Anterior cingulate cortex (tissue), 58 donors: Measurements from ENCODE around the gene CLEC4G.
"Not testable (repeated sequence)": the region's sequence is repeated elsewhere in the genome, so short reads cannot be mapped to it uniquely, and the experiment has no call there.

Source experiments
- DNase-seq, 58 donors: peaks; one replicate each; lab custom pipeline; 2025; lab: John Stamatoyannopoulos, UW

The CLEC4G gene, protein sequence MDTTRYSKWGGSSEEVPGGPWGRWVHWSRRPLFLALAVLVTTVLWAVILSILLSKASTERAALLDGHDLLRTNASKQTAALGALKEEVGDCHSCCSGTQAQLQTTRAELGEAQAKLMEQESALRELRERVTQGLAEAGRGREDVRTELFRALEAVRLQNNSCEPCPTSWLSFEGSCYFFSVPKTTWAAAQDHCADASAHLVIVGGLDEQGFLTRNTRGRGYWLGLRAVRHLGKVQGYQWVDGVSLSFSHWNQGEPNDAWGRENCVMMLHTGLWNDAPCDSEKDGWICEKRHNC

DNA sequence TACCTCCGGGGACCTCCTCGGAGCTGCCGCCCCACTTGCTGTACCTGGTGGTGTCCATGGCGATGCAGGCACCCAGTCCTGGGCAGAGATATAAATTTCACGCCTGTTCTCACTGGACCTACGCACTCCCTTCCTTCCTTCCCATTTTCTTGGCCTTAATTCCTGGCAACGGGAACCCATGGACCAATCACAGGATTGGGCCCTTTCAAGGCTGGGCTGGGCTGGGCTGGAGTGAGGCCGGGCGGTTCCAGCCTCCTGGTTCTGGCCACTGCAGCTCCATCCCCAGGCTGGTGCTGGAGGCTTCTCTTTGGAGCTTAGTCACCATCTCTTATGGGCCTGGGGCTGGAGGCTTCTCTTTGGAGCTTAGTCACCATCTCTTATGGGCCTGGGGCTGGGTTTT, at the start of gene CLEC4G:
Gene CLEC4G, minus strand, starts transcription at position 66 of the 400 bp plus-strand sequence. Its CDS starts 8 bp downstream, at position 58.
- no peak for DNase-seq

DNA sequence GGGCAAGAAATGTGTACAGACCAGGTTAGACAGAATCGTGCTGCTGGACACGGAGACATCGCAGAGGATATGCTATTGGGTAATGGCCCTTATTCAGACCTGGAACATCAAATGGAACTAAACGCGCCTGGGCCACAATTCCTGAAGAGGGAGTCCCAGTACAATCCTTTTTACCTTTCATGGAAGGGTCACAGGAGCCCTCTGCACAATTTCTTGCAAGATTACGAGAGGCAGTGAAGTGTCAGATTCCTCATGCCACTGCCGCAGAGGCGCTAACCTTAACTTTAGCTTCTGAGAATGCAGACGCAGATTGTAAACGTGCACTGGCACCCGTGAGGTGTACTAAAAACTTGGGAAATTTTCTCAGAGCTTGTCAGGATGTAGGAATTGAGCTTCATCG, 49.2 kb upstream of the CLEC4G start:
- no peak for DNase-seq

DNA sequence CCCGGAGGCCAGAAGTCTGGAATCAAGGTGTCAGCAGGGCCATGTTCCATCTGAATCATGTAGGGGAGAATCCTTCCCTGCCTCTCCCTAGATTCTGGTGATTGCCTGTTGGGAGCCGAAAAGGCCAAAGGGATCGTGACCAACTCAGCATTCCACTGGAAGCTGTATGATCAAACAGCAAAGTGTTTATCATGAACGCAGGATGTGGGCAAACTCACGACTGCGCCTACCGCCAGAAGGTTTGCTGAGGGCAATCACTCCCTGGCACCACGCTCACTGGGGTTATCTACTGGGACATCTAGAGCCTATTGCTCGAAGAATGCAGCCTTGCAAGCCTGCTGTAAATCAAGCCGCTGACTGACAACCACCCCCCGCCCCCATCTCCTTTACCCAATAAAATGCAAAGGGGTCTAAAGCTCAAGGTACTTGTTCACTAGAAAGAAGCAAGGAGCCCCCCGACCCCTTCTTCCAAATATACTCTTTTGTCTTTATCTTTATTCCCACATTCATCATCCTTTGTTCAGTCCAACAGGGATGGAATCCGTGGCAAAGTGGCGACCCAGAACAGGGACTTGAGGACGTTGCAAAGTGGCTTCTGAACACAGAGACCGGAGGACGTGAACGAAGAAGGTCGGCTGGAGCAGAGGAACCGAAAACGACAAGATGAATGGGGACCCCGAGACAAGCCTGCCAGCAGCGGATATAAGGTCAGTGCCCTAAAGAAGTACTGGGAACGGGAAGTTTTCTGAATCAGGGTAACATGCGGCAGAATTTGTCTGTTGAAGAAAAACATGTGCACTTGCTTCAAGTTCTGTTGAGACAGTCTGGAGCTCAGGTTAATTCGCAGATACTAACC, 47.9 kb upstream of the CLEC4G start:
- DNase-seq: no peak

DNA sequence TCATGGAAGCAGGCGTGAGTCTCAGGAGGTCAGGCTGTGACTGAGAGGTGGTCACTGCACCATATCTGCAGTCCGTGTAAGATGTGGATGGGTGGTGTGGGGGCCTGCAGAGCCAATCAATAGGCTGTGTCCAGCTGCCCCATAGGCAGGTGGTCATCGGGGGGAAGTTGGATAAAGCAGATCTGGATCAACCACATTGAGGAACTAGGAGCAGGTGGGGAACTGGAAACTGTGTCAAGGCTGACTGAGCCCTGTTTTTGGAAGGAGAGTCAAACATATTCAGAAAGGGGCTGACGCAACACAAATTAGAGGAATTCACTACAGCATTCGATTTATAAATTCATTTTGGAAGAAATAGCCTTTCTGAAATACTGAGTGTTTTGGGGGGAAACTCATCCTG, 46.2 kb upstream of the CLEC4G start:
- DNase-seq: no peak

DNA sequence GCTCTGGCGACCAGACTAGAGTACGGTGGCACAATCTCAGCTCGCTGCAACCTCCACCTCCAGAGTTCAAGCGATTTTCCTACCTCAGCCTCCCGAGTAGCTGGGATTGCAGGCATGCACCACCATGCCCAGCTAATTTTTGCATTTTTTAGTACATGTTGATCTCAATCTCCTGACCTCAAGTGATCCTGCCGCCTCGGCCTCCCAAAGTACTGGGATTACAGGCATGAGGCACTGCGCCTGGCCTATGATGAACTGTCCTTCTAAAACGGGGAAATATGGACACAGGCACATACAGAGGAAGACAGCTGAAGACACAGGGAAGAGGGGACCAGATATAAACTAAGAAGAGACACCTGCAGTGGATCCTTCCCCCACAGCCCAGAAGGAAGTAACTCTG, 43.9 kb upstream of the CLEC4G start:
- DNase-seq: no peak

DNA sequence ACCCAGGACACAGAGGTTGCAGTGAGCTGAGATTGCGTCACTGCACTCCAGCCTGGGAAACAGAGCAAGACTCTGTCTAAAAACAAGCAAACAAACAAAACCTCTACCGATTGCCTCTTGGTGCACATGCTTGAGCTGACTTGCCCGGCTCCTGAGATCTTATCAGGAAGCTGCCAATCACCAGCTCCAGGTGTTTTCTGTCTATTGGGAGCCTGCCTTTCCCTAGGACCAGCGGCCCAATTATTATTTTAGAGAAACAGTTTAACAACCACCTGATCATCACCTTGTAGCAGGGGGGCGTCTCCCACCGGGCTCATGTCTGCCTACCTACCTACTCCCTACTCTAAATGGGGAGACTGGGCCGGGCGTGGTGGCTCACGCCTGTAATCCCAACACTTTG, 41.9 kb upstream of the CLEC4G start:
- DNase-seq: no peak

DNA sequence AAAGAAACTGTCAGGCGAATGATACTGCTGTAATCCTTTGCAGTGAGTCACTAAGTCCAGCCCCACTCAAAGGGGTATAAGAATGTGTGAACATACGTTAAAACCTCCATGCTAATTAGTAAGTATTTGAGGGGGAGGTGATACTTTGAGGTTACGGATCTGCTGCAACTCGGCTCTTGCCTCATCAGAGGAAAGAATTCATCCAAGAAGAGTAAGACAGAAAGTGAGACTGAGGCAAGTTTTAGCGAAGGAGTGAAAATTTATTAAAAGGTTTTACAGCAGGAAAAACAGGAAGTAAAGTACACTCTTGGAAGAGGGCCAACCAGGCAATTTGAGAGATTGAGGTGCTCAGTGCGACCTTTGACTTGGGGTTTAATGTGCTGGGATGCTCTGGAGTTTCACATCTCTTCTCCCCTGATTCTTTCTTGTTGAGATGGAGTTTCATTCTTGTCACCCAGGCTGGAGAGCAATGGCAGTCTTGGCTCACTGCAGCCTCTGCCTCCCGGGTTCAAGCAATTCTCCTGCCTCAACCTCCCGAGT, 40.9 kb upstream of the CLEC4G start:
- DNase-seq: no peak

DNA sequence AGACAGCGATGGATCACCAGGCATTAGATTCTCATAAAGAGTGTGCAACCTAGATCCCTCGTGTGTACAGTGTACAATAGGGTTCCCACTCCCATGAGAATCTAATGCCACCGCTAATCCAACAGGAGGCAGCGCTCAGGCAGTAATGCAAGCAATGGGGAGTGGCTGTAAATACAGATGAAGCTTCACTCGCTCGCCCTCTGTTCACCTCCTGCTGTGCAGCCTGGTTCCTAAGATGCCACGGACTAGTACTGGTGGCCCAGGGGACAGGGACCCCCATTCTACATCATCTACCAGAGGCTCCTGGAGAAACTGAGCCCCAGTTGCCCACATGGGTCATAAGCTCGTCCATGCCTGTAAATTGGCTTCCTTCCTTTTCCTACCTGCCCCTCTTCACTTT, 39.2 kb upstream of the CLEC4G start:
- no peak for DNase-seq

DNA sequence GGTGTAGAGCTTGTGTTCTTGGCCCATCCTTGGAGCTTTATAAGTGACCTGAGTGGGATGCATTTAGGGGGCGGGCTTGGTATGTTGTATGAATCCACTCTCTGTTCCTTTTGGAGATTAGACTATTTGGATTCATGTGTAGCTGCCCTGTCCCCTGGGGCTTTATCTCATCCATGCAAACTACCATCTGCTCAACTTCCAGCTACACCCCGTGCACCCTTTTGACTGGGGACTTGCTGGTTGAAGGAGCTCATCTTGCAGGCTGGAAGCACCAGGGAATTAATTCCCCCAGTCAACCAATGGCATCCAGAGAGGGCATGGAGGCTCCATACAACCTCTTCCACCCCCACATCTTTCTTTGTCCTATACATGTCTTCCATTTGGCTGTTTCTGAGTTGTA, 37.3 kb upstream of the CLEC4G start:
- DNase-seq: no peak

DNA sequence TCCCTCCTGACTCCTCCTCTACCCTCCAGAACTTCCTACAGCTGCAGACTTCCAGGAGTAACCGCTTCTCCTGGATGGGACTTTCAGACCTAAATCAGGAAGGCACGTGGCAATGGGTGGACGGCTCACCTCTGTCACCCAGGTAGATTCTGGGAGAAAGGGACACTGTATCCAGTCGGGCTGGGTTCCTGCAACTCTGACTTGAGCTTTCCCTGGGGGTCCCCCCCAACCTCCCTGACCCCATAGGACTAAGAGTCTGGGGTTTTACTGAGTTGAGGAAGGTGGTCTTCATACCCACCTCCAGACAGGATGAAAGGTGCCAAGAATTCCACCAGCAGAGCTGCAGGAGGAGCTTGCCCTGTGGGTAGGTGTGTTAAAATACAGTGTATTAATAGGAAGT, 35.6 kb upstream of the CLEC4G start:
- DNase-seq: no peak

DNA sequence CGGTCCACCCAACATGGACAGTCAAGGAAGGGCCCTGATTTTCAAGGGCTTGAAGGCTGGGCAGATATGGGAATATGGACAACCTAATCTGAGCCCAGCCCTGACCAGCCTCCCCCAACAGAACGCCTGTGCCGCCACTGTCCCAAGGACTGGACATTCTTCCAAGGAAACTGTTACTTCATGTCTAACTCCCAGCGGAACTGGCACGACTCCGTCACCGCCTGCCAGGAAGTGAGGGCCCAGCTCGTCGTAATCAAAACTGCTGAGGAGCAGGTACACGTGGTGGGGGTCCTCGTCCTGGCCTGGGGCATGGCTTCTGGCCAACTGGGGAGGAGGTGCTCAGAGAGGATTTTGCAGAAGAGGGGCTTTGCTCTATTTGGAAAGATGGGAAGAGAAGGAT, 34.6 kb upstream of the CLEC4G start:
- DNase-seq: no peak

DNA sequence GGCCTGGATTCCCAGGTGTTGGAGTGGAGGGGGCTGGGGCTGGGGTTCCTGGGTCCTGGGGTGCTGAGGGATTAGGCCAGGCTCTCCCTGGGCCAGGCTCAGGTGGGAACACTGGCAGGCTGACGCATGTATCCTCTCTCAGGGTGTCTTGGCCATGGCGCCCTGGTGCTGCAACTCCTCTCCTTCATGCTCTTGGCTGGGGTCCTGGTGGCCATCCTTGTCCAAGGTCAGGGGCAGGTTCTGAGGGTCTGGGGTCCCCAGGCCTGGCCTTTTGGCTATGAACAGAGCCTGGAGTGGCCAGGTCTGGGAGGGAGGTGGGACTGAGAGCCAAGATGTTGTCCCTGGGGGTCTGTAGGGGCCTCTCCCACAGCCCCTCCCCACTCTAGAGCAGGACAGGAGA, 33.1 kb upstream of the CLEC4G start:
- not testable (repeated sequence) for DNase-seq

DNA sequence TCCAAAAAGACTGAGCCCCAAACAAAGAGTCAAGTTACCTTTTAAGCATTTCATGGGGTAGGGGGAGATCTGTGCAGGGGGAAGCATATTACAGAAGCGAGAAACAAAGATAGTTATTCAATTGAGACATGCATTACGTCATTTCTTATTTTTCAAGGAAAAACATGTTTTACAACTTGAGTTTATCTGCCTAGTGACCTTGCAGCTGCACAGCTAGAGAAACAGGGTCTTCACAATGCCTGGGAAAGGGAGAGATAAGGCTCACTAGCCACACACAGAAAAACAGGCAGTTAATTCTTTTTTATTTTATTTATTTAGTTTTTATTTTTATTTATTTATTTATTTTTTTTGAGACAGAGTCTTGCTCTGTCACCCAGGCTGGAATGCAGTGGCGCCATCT, 32.2 kb upstream of the CLEC4G start:
- DNase-seq: not testable (repeated sequence)

DNA sequence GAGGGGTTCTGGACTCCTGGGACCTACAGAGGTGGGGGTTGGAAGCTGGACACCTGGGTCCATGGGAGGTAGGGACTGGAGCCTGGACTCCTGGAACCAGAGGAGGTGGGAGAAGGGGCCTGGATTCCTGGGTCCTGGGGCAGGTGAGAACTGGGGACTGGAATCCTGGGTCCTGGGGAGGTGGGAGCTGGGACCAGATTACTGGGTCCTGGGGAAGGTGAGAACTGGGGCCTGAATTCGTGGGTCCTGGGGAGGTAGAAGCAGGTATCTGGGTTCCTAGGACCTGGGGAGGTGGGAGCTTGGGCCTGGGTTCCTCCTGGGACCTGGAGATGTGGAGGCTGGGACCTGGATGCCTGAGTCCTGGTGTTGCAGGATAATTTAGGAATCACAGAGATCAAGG, 31.8 kb upstream of the CLEC4G start:
- DNase-seq: no peak

DNA sequence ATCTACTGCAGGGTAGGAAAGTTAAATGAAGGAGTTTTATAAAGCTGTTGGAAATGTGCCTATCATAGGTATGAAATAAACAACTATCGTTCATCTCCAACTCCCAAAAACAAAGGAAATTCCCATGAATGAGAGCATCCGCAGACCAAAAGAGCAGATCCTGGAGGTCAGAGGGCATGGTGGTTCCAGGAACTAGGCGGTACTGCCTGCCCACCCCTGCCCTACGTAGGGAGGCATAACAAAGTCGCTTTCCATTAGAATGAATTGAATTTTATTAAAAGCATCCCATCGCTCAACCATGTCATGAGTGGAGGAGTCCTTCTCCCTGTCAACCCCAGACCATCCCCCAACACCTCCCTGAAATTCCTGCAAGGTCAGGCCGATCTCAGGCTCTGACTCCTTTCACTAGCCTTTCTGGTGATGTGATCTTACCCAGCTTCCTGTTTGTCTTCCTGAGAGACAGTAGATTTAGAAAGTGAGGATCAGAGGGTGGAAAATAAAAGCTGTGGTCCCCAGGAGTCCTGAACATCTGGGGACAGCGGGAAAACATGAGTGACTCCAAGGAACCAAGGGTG, 30.9 kb upstream of the CLEC4G start, which contains the start of gene CLEC4M:
Gene CLEC4M, plus strand, starts transcription at position 525 of the 575 bp plus-strand sequence. Its CDS starts 24 bp downstream, at position 549.
- DNase-seq: no peak

DNA sequence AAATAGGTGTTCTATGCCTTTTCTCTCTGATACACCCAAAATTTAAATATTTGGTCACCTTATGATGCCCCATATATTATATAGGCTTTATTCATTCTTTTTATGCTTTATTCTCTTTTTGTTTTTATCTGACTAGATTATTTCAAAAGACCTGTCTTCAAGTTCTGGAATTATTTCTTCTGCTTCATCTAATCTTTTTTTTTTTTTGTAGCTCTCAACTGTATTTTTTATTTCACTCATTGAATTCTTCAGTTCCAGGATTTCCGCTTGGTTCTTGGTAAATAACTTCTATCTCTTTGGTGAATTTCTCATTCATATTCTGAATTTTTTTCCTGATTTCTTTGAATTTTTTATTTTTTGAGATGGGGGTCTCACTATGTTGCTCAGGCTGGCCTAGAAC, 27.2 kb upstream of the CLEC4G start:
- DNase-seq: no peak

DNA sequence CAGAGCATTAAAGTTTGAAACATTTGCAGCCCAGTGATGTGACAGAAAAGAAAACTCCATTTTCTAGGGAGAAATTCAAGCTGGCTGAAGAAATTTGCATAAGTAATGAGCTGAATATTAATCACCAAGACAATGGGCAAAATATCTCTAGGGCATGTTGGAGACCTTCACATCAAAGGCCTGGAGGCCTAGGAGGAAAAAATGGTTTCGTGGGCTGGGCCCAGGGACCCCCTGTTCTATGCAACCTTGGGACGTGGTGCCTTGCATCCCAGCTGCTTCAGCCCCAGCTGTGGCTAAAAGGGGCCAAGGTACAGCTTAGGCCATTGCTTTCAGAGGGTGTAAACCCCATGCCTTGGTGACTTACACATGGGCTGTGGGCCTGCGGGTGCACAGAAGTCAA, 25.4 kb upstream of the CLEC4G start:
- DNase-seq: no peak

DNA sequence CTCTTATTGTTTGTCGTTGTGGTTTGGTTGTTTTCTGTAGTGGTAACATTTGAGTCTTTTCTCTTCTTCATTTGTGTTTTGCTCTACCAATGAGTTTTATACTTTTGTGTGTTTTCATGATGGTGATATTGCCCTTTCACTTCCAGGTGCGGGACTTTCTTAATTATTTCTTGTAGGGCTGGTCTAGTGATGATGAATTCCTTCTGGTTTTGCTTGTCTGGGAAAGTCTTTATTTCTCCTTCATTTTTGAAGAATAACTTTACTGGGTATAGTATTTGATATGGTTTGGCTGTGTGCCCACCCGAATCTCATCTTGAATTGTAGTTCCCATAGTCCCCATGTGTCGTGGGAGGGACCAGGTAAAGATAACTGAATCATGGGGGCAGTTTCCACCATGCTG, 24.3 kb upstream of the CLEC4G start:
- no peak for DNase-seq

DNA sequence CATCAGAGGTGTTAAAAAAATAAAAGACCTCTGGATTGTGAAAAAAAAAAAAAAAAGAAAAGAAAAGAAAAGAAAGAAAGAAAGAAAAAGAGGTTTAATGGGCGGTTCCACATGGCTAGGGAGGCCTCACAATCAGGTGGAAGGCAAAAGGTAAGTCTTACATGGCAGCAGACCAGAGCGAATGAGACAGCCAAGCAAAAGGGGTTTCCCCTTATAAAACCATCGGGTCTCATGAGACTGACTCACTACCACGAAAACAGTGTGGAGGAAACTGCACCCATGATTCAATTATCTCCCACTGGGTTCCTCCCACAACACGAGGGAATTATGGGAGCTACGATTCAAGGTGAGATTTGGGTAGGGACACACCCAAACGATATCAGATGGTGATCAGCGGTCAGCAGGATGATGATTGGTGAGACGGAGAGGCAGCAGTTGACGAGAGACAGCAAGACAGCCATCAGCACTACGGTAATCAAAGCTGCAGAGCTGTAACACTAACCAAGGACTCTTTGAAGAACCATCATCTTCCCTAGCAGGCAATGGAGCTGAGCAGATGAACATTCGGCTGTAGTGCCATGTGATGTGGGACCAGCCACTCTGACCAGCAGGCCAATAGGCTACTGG, 19.4 kb upstream of the CLEC4G start:
- no peak for DNase-seq

DNA sequence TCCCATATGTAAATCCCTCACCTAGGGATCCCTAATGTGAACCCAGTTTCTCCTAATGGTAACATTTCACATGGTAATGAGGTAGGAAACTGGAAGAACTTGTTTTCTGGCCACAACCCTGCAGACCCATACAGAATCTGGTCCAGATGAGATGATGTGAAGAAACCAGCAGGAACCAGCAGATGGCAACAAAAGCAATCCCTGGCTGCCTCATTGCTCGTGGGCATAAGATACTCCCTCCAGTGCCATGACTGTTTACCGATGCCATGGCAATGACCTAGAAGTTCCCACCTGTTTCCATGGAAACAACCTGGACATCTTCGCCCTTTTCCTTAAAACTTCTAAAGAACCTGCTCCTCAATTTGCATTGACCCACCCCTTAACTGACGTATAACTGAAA, 16.8 kb upstream of the CLEC4G start:
- no peak for DNase-seq

DNA sequence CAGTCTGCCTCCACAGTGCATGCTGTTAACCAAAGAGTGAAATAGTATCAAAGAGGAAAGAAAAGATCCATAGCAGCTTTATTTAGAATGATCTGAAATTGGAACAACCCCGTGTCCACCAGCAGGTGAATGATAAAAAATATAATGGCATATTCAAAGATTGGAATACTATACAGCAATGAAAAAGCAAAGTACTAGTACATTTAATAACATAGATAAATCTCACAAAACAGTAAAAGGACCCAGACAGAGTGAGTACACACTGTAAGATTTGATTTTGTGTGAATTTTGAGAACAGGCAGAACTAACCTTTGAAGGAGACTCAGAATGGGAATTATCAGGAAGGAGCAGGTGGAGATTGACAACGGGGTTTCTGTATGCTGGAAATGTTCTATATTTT, 16.3 kb upstream of the CLEC4G start:
- no peak for DNase-seq
